Endothelial cell of umbilical vein (primary cell): ENCODE measurements around the gene CAPN2. TPM values are rescaled to one million over a fixed set of nuclear protein-coding genes. Genes with fewer than 3 reads are reported as not detected.
A peak's percentile ranks its signal among the peaks of the same experiment; 100 is the strongest.

Experiments
- BruUV-seq: library from RNA; stranded (reverse); fragments of 400-500 nt; replicated peaks from 2 replicates; lab custom pipeline; 2021; lab: Mats Ljungman, UMichigan
- CTCF ChIA-PET: fragments of 300-600, 350-600 bp; sonication (Branson Sonifier 250); formaldehyde crosslinking; loops from one replicate; lab custom pipeline; 2021; ENCODE audit warnings: antibody characterized with exemption, inconsistent platforms; lab: Charles Lee
- POLR2A ChIA-PET: fragments of 300-600, 350-600 bp; sonication (Branson Sonifier 250); formaldehyde crosslinking; loops from one replicate; lab custom pipeline; 2021; ENCODE audit warnings: antibody characterized with exemption, inconsistent platforms; lab: Charles Lee
- DNase-seq: peaks from one replicate; pipeline ENCODE4 v3.0.0-alpha.2; 2011; ENCODE audit warnings: low read depth, low spot score
- FAIRE-seq: peaks from 2 replicates; lab custom pipeline; 2011; peaks lifted over from hg19 to GRCh38; lab: Jason Lieb, UNC
- H2AFZ ChIP-seq: 2 replicates; pipeline ENCODE4 v1.6.0; 2012; ENCODE audit warnings: low read depth, low read length, control low read depth, inconsistent platforms
- H3K27ac ChIP-seq: 2 replicates; pipeline ENCODE4 v1.5.1; 2011; ENCODE audit warnings: low read depth, mild to moderate bottlenecking, control low read depth, low read length, moderate library complexity; ENCODE audit not compliant: insufficient read depth
- H3K27me3 ChIP-seq, 2 experiments: 2 replicates each; pipeline versions ENCODE4 v1.6.0 to v1.6.1; 2011; ENCODE audit warnings: low read length in 2 of 2, mixed read lengths in 1 of 2; ENCODE audit not compliant: control insufficient read depth in 2 of 2, insufficient read depth in 2 of 2
- H3K36me3 ChIP-seq, 2 experiments: 2 replicates in 1 of 2; 3 replicates in 1 of 2; pipeline ENCODE4 v1.5.1; 2011; ENCODE audit warnings: low read length in 2 of 2, mild to moderate bottlenecking in 1 of 2, moderate library complexity in 1 of 2; ENCODE audit not compliant: control insufficient read depth in 2 of 2, insufficient read depth in 2 of 2; ENCODE audit errors: extremely low read depth in 1 of 2
- H3K4me1 ChIP-seq: 3 replicates; pipeline ENCODE4 v1.5.1; 2011; ENCODE audit warnings: mild to moderate bottlenecking, low read length; ENCODE audit not compliant: control insufficient read depth, insufficient read depth; ENCODE audit errors: extremely low read depth
- H3K4me2 ChIP-seq: 2 replicates; pipeline ENCODE4 v1.6.1; 2011; ENCODE audit warnings: low read length, control low read depth, mixed read lengths; ENCODE audit not compliant: insufficient read depth
- H3K4me3 ChIP-seq, 3 experiments: fragments of 200-600 bp in 1 of 3; sonication (generic), shearing (Covaris generic) in 1 of 3; replicated peaks in 1 of 3; 2 replicates each; pipeline ENCODE4 v1.5.1; 2011 to 2016; ENCODE audit warnings: control low read depth in 3 of 3, low read length in 3 of 3, mild to moderate bottlenecking in 2 of 3, inconsistent platforms in 1 of 3, low read depth in 1 of 3, moderate library complexity in 1 of 3; ENCODE audit not compliant: insufficient read depth in 1 of 3
- H3K79me2 ChIP-seq: 2 replicates; pipeline ENCODE4 v1.6.0; 2012; ENCODE audit warnings: low read length, inconsistent platforms; ENCODE audit not compliant: control insufficient read depth, insufficient read depth
- H3K9ac ChIP-seq: replicated peaks from 2 replicates; pipeline ENCODE3; 2011; ENCODE audit warnings: low read length, control low read depth; ENCODE audit not compliant: insufficient read depth; ENCODE audit errors: extremely low read depth
- H3K9me1 ChIP-seq: replicated peaks from 3 replicates; pipeline ENCODE4 v1.6.0; 2011; ENCODE audit warnings: mild to moderate bottlenecking, low read length; ENCODE audit not compliant: control insufficient read depth, insufficient read depth; ENCODE audit errors: extremely low read depth
- H3K9me3 ChIP-seq: replicated peaks from 2 replicates; pipeline ENCODE4 v1.5.1; 2012; ENCODE audit warnings: low read length, inconsistent platforms; ENCODE audit not compliant: control insufficient read depth, insufficient read depth
- H4K20me1 ChIP-seq: replicated peaks from 2 replicates; pipeline ENCODE3; 2011; ENCODE audit warnings: mild to moderate bottlenecking, low read length; ENCODE audit not compliant: control insufficient read depth, insufficient read depth; ENCODE audit errors: extremely low read depth
- EZH2 ChIP-seq: IDR thresholded peaks from 2 replicates; pipeline ENCODE4 v1.6.1; 2012; ENCODE audit warnings: borderline replicate concordance, low read depth, mild to moderate bottlenecking, moderate library complexity, low read length, inconsistent platforms; ENCODE audit not compliant: severe bottlenecking
- FOS ChIP-seq: IDR thresholded peaks from 2 replicates; pipeline ENCODE4 v1.6.1; 2011; ENCODE audit warnings: mild to moderate bottlenecking, low read length, moderate library complexity, borderline replicate concordance; ENCODE audit not compliant: insufficient read depth
- GATA2 ChIP-seq: IDR thresholded peaks from 2 replicates; pipeline ENCODE4 v1.7.0; 2011; ENCODE audit warnings: low read depth, mild to moderate bottlenecking, moderate library complexity, mixed read lengths, low read length; ENCODE audit not compliant: insufficient read length, insufficient read depth
- JUN ChIP-seq: IDR thresholded peaks from 2 replicates; pipeline ENCODE4 v1.6.1; 2011; ENCODE audit warnings: borderline replicate concordance, low read depth; ENCODE audit not compliant: insufficient read length, insufficient read depth
- MYC ChIP-seq: IDR thresholded peaks from one replicate; pipeline ENCODE4 v1.6.1; 2011; ENCODE audit warnings: mild to moderate bottlenecking, low read depth, low read length
- POLR2A ChIP-seq: IDR thresholded peaks from 2 replicates; pipeline ENCODE4 v1.6.1; 2012; ENCODE audit warnings: low read depth, mild to moderate bottlenecking, control low read depth, low read length
- POLR2AphosphoS5 ChIP-seq: IDR thresholded peaks from 2 replicates; pipeline ENCODE4 v1.6.1; 2012; ENCODE audit warnings: low read depth, mild to moderate bottlenecking, control low read depth, low read length, moderate library complexity; ENCODE audit not compliant: insufficient read depth
- dilution Hi-C: fragments of 300-500 bp; cut with MboI; formaldehyde crosslinking; loops from one replicate; pipeline ENCODE4 v1.15.0; 2019; ENCODE audit warnings: low sequenced_read_pairs; ENCODE audit not compliant: extremely low pct_ligation_motif_present
- intact Hi-C: fragments of 100-400 bp; cut with micrococcal nuclease; formaldehyde crosslinking; loops from one replicate; pipeline ENCODE4 v1.10.0; 2022
- polyA plus RNA-seq, 4 experiments: library from polyadenylated mRNA; depleted of rRNA in 3 of 4; stranded (reverse) in 3 of 4; unstranded in 1 of 4; fragments of >200 nt; gene quantifications; 2 replicates each; pipeline versions ENCODE4 v1.2.1 to v1.2.3, GENCODE V29; 2011 to 2012; ENCODE audit warnings: missing spikeins in 1 of 4
- total RNA-seq: library from RNA; stranded (reverse); gene quantifications from 2 replicates; pipeline ENCODE4 v1.2.3, GENCODE V29; 2021
- TF ChIP-seq, protein P1 (sequence below), 2 donors: IDR thresholded peaks; 1 replicate in 1 of 2; 2 replicates in 1 of 2; pipeline ENCODE4 v1.5.1; 2011; ENCODE audit warnings: low read length in 2 of 2, mild to moderate bottlenecking in 2 of 2, moderate library complexity in 2 of 2, control low read depth in 1 of 2, inconsistent platforms in 1 of 2, low read depth in 1 of 2; ENCODE audit not compliant: insufficient read depth in 1 of 2; ENCODE audit errors: extremely low read depth in 1 of 2
- TF ChIP-seq, protein P2 (sequence below): IDR thresholded peaks from 2 replicates; pipeline ENCODE4 v1.6.1; 2011; ENCODE audit not compliant: insufficient read depth, insufficient read length

The CAPN2 gene
- total and polyA plus RNA-seq, 2 donors (not counting 3 experiments of a cell fraction or from before 2014, with no cell fraction given), result 110 to 420 TPM

DNA sequence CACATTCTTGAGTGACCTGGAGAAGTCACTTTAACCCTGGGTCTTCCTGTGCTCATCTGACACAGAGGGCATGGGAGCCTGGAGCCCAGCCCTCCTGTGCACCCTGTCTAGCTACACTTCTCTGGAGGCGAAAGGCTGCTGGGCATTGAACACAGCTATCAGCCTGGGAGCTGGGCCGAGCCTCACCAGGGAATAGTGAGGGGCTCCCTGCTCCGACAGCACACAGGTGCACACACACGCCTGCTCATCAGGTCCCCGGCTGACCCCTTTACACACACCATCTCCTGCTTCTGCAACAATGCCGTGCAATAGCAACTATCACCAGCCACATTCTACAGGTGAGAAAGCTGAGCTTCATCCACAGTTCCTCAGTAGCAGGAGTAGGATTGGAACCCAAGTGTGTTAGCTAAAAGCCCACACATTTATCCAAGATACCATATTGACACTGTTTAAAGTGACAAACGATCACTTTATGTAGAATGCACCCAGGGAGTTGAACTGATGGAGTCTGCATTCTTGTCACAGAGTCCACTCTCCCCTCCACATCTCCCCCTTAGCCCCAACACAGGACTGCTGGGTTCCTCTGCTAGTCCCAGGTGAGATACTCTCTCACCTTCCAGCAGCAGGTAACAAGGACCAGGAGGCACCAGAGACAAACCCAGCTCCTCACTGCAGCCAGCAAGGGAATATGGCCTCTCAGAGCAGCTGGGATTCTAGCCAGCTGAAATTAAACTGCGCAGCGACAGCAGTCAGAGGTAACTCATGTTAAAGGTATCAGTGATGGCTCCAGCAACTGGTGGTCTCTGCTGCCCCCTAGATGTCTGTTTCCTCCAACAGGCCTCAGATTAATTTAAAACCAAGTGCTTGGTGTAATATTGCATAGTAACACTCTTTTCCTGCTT lies 28.5 kb upstream of the CAPN2 start:
- Histone ChIP-seq H3K4me3 (no peak overlapping the region), H3K27me3 (peaks cover 9 to 24% of the 10 kb centered on the region in 2 experiments), H3K9me1 (no peaks in the 10 kb centered on the region), H3K79me2 (no peaks in the 10 kb centered on the region), H2AFZ (no peak overlapping the region), H3K4me1 (no peaks in the 10 kb centered on the region), H4K20me1 (no peaks in the 10 kb centered on the region), H3K9me3 (no peaks in the 10 kb centered on the region), H3K9ac (no peak overlapping the region), H3K27ac (no peak overlapping the region), H3K4me2 (no peak overlapping the region), H3K36me3 (no peaks in the 10 kb centered on the region)
- dilution Hi-C loops, result no loop called here
- BruUV-seq, result no TSS peak
- intact Hi-C loops, result loop anchor here (1.0 to 5.0 kb wide), 5 partner anchors 153 to 946 kb away; no protein-coding TSS in a partner anchor
- POLR2A ChIA-PET, result no interaction called here
- no peak for TF ChIP-seq POLR2AphosphoS5
- TF ChIP-seq, protein P1, sequence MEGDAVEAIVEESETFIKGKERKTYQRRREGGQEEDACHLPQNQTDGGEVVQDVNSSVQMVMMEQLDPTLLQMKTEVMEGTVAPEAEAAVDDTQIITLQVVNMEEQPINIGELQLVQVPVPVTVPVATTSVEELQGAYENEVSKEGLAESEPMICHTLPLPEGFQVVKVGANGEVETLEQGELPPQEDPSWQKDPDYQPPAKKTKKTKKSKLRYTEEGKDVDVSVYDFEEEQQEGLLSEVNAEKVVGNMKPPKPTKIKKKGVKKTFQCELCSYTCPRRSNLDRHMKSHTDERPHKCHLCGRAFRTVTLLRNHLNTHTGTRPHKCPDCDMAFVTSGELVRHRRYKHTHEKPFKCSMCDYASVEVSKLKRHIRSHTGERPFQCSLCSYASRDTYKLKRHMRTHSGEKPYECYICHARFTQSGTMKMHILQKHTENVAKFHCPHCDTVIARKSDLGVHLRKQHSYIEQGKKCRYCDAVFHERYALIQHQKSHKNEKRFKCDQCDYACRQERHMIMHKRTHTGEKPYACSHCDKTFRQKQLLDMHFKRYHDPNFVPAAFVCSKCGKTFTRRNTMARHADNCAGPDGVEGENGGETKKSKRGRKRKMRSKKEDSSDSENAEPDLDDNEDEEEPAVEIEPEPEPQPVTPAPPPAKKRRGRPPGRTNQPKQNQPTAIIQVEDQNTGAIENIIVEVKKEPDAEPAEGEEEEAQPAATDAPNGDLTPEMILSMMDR (IDR thresholded peaks at IDR 0.05; ENCODE audit: extremely low read depth in 1 of 2, insufficient read depth in 1 of 2, low read depth in 1 of 2, low read length in 2 of 2), result peak; percentile 54 to 68
- CTCF ChIA-PET, result interaction anchor here (0.5 to 8.5 kb wide), 17 partner anchors 9 to 891 kb away, joined by 3 to 104 read pairs (median 5); partner anchors contain the start of gene TLR5
- FAIRE-seq, result peak; percentile 84
- peak; percentile 55 for DNase-seq

DNA sequence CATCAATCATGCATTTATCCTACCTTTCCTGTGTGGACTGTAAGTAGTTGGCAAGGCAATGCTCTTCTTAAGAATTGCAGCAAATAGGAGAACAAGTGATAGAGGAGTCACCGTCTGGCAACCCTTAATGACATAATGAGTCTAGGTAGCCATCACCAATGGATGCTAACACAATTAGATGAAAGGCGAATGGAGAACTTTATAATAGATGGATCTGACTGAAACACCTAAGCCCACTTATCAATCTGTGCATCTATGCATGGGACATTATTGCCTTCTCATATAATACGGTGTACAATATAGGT lies 27.9 kb upstream of the CAPN2 start:
- no peaks in the 10 kb centered on the region for H3K36me3 ChIP-seq
- H3K79me2 ChIP-seq, result no peaks in the 10 kb centered on the region
- no peak overlapping the region for H3K9ac ChIP-seq
- TF ChIP-seq, protein P1 (IDR thresholded peaks at IDR 0.05; ENCODE audit: extremely low read depth in 1 of 2, insufficient read depth in 1 of 2, low read depth in 1 of 2, low read length in 2 of 2), result no peak
- TF ChIP-seq, protein P2, sequence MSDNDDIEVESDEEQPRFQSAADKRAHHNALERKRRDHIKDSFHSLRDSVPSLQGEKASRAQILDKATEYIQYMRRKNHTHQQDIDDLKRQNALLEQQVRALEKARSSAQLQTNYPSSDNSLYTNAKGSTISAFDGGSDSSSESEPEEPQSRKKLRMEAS, result no peak
- TF ChIP-seq JUN, result no peak
- TF ChIP-seq POLR2AphosphoS5, result no peak
- no peak for TF ChIP-seq FOS
- TF ChIP-seq POLR2A, result no peak
- TF ChIP-seq MYC, result no peak
- no peak for TF ChIP-seq EZH2
- TF ChIP-seq GATA2, result no peak
- POLR2A ChIA-PET, result interaction anchor here (0.6 kb wide), 1 partner anchor 17 kb away, joined by 4 read pairs; no protein-coding TSS in a partner anchor
- H2AFZ ChIP-seq, result no peak overlapping the region
- no peak for FAIRE-seq
- H3K4me1 ChIP-seq, result no peaks in the 10 kb centered on the region
- H3K4me3 ChIP-seq, result no peak overlapping the region
- CTCF ChIA-PET, result interaction anchor here (0.7 to 8.5 kb wide), 9 partner anchors 10 to 561 kb away, joined by 3 to 104 read pairs (median 4); no protein-coding TSS in a partner anchor
- H3K9me3 ChIP-seq, result no peaks in the 10 kb centered on the region
- intact Hi-C loops, result loop anchor here (1.0 to 5.0 kb wide), 5 partner anchors 153 to 946 kb away; no protein-coding TSS in a partner anchor
- H3K27ac ChIP-seq, result no peak overlapping the region
- no peaks in the 10 kb centered on the region for H4K20me1 ChIP-seq
- H3K4me2 ChIP-seq, result no peak overlapping the region
- dilution Hi-C loops, result no loop called here
- peaks cover 9 to 24% of the 10 kb centered on the region in 2 experiments for H3K27me3 ChIP-seq
- H3K9me1 ChIP-seq, result no peaks in the 10 kb centered on the region
- DNase-seq, result no peak
- no TSS peak for BruUV-seq
